Uterus (tissue), 4 donors: ENCODE measurements around the gene CLDN22. TPM values are rescaled to one million over a fixed set of nuclear protein-coding genes. Genes with fewer than 3 reads are reported as not detected.

Experiments
- DNase-seq, 2 donors: peaks; one replicate each; pipeline ENCODE4 v3.0.0-alpha.2; 2019 to 2020
- H3K27ac ChIP-seq, 2 donors: fragments of 200-600 bp; sonication (generic); 1 replicate in 1 of 2; 2 replicates in 1 of 2; pipeline ENCODE4 v1.5.1; 2016 to 2018
- H3K27me3 ChIP-seq, 2 donors: fragments of 200-600 bp; sonication (generic); one replicate each; pipeline ENCODE4 v1.5.1; 2018 to 2019; ENCODE audit warnings: control low read depth in 1 of 2
- H3K36me3 ChIP-seq, 2 donors: fragments of 200-600 bp; sonication (generic); one replicate each; pipeline ENCODE4 v1.5.1; 2019; ENCODE audit warnings: control low read depth in 1 of 2
- H3K4me1 ChIP-seq, 2 donors: fragments of 200-600 bp; sonication (generic); one replicate each; pipeline ENCODE4 v1.5.1; 2018 to 2019; ENCODE audit warnings: control low read depth in 1 of 2
- H3K4me3 ChIP-seq, 2 donors: fragments of 200-600 bp; sonication (generic); 1 replicate in 1 of 2; 2 replicates in 1 of 2; pipeline ENCODE4 v1.5.1; 2018 to 2019; ENCODE audit warnings: mild to moderate bottlenecking in 1 of 2
- H3K9me3 ChIP-seq, 2 donors: fragments of 200-600 bp; sonication (generic); one replicate each; pipeline ENCODE4 v1.5.1; 2019; ENCODE audit warnings: control low read depth in 1 of 2
- CTCF ChIP-seq, 4 experiments: fragments of 200-600 bp in 2 of 4; fragments of 450-650 bp in 2 of 4; sonication (generic) in 2 of 4; IDR thresholded peaks; one replicate each; pipeline ENCODE4 v1.5.1; 2016 to 2019; ENCODE audit warnings: antibody characterized with exemption in 4 of 4, mild to moderate bottlenecking in 2 of 4, moderate library complexity in 1 of 4
- POLR2A ChIP-seq, 2 donors: fragments of 450-650 bp; IDR thresholded peaks; one replicate each; pipeline ENCODE4 v1.6.1; 2016; ENCODE audit warnings: antibody characterized with exemption in 2 of 2, mild to moderate bottlenecking in 1 of 2, moderate library complexity in 1 of 2
- intact Hi-C: fragments of 100-400 bp; cut with DNase I; formaldehyde crosslinking; loops from one replicate; pipeline ENCODE4 v1.15.1; 2023; ENCODE audit warnings: low total_unique reads
- total RNA-seq, 4 donors: library from RNA; depleted of rRNA in 3 of 4; stranded (reverse); fragments of >200 nt in 3 of 4; gene quantifications; one replicate each; pipeline versions ENCODE4 v1.1.0 to v1.2.4, GENCODE V29; 2014 to 2023
- donor health status: DM: yes; HTN: yes; CAD: no.

CLDN22 gene
- total RNA-seq, 4 donors from 2014 or later = 1.0 to 3.5 TPM; not detected in 2

- TF ChIP-seq POLR2A (IDR thresholded peaks at IDR 0.05) (no peak), CTCF (IDR thresholded peaks at IDR 0.05) (no peak)
- Histone ChIP-seq H3K36me3 (no peaks in the 10 kb centered on the region), H3K9me3 (no peaks in the 10 kb centered on the region), H3K4me3 (no peak overlapping the region), H3K4me1 (no peaks in the 10 kb centered on the region), H3K27ac (no peak overlapping the region), H3K27me3 (no peaks in the 10 kb centered on the region)
- no peak for DNase-seq
- intact Hi-C loops = no loop called here
Observed at GRCh38 chr4:183342541-183343533, 22.8 kb upstream of the CLDN22 start.

GRCh38 chr4:183337833-183338232 lies 17.8 kb upstream of the CLDN22 start:
- Histone ChIP-seq H3K36me3 (no peaks in the 10 kb centered on the region), H3K9me3 (no peaks in the 10 kb centered on the region), H3K27ac (no peak overlapping the region), H3K4me1 (no peaks in the 10 kb centered on the region), H3K4me3 (no peak overlapping the region), H3K27me3 (no peaks in the 10 kb centered on the region)
- TF ChIP-seq CTCF (IDR thresholded peaks at IDR 0.05) (no peak), POLR2A (IDR thresholded peaks at IDR 0.05) (no peak)
- no peak for DNase-seq
- intact Hi-C loops = no loop called here

GRCh38 chr4:183337349-183337748 lies 17.3 kb upstream of the CLDN22 start:
- Histone ChIP-seq H3K4me1 (no peaks in the 10 kb centered on the region), H3K27me3 (no peaks in the 10 kb centered on the region), H3K36me3 (no peaks in the 10 kb centered on the region), H3K27ac (no peak overlapping the region), H3K9me3 (no peaks in the 10 kb centered on the region), H3K4me3 (no peak overlapping the region)
- intact Hi-C loops = no loop called here
- DNase-seq = no peak
- no peak for TF ChIP-seq POLR2A (IDR thresholded peaks at IDR 0.05)
- TF ChIP-seq CTCF (IDR thresholded peaks at IDR 0.05) = no peak

- intact Hi-C loops = no loop called here
- no peaks in the 10 kb centered on the region for H3K9me3 ChIP-seq
- no peak overlapping the region for H3K4me3 ChIP-seq
- H3K27ac ChIP-seq = no peak overlapping the region
- no peak for DNase-seq
- H3K36me3 ChIP-seq = no peaks in the 10 kb centered on the region
- no peak for TF ChIP-seq POLR2A (IDR thresholded peaks at IDR 0.05)
- no peak for TF ChIP-seq CTCF (IDR thresholded peaks at IDR 0.05)
- no peaks in the 10 kb centered on the region for H3K27me3 ChIP-seq
- H3K4me1 ChIP-seq = no peaks in the 10 kb centered on the region
Observed at GRCh38 chr4:183335369-183335940, 15.4 kb upstream of the CLDN22 start.

GRCh38 chr4:183333983-183334382 lies 13.9 kb upstream of the CLDN22 start:
- no peak for TF ChIP-seq CTCF (IDR thresholded peaks at IDR 0.05)
- TF ChIP-seq POLR2A (IDR thresholded peaks at IDR 0.05) = no peak
- no peak overlapping the region for H3K4me3 ChIP-seq
- no peaks in the 10 kb centered on the region for H3K36me3 ChIP-seq
- H3K27me3 ChIP-seq = no peaks in the 10 kb centered on the region
- no peaks in the 10 kb centered on the region for H3K9me3 ChIP-seq
- no peak for DNase-seq
- no peaks in the 10 kb centered on the region for H3K4me1 ChIP-seq
- H3K27ac ChIP-seq = no peak overlapping the region
- intact Hi-C loops = no loop called here
